ENCODE measurements around the gene PPP1R3G.
"Not testable (repeated sequence)": the region's sequence is repeated elsewhere in the genome, so short reads cannot be mapped to it uniquely, and the experiment has no call there.

The PPP1R3G gene

DNA sequence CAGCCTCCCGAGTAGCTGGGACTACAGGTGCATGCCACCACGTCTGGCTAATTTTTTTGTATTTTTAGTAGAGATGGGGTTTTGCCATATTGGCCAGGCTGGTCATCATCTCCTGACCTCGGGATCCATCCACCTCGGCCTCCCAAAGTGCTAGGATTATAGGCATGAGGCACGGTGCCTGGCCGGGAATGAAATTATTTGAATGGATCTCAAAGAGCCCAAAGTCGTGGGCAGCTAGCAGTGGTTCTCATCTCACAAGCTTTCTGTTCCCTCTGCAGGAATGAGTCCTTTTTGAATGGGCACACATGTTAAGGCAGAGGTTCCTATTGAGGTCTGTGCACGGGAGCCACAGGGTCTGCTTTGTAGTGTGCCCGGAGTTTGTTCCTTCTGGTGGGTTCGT lies 34.9 kb downstream of the PPP1R3G start:
- no peak for DNase-seq (ENCODE audit: low read depth)

DNA sequence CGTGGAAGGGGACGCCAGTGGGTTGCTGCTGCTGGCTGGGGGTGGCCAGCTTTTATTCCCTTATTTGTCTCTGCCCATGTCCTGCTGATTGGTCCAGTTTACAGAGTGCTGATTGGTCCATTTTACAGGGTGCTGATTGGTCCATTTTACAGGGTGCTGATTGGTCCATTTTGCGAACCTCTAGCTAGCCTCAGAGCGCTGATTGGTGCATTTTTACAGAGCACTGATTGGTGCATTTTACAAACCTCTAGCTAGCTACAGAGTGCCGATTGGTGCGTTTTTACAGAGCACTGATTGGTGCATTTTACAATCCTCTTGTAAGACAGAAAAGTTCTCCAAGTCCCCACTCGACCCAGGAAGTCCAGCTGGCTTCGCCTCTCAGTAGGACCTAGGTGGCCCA lies 35.4 kb downstream of the PPP1R3G start:
- not testable (repeated sequence) for DNase-seq (ENCODE audit: low read depth)

DNA sequence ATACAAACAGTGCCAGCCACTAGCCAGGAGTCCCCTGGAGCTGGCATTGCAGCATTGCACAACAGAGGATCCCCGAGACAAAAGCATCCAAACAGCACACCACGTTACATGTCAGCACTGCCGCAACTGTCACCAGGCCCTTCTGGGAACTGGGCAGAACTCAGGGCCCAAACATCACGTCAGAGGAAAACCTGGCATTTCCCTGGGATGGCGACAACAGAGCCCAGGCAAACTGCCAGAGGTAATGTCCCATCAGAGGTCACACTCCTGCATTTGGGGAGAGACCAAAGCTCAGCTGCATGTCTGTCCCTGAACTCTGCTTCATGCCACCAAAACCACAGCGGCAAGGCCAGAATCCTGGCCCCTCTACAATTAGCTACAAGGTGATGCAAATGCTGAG lies 36.3 kb downstream of the PPP1R3G start:
- DNase-seq (ENCODE audit: low read depth): no peak

DNA sequence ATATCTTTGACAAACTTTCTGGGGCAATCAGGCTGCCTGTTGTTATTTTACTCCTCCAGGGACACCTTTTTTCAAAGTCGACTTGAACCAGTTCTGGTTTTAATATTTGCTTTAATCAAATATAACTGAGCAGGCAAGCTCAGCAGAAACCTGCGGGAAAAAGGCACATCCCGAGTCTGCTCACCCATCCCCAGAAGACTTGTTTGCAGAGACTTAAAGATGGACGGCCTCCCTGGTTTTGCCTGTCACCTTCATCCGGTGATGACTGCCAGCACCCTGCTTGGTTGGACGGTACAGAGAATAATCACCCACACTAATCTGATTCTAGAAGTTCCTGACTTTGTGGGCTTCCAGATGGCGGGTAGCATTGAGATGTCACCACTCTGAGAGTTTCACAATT lies 36.8 kb downstream of the PPP1R3G start:
- DNase-seq (ENCODE audit: low read depth): no peak

DNA sequence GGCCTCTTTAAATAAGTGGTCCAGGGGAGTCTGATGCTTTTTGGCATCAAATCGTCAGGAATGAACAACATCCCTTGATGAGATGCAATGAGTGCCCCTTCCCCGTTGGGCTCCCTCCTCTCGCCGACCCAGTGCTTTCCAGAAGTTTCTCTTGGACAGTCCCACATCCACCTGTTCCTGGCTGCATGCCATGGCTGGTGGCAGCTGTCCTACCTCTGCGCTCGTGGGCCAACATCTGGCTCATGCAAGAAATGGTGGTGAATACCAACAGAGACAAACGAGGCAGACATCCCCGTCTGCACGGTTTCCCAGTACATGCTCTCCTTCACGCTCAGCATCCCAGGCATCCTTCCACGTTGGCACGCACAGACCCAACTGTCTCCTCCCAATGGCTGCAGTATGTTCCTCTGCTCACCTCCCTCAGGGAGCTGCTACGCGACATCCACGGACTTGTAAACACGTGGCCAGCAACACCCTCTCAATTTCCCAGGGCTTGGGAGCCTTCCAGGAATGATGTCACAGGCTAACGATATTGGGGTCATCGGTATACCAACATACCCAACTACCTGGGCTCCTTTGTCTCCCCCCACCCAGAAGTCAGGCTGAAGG lies 37.5 kb downstream of the PPP1R3G start:
- DNase-seq (ENCODE audit: low read depth): no peak

DNA sequence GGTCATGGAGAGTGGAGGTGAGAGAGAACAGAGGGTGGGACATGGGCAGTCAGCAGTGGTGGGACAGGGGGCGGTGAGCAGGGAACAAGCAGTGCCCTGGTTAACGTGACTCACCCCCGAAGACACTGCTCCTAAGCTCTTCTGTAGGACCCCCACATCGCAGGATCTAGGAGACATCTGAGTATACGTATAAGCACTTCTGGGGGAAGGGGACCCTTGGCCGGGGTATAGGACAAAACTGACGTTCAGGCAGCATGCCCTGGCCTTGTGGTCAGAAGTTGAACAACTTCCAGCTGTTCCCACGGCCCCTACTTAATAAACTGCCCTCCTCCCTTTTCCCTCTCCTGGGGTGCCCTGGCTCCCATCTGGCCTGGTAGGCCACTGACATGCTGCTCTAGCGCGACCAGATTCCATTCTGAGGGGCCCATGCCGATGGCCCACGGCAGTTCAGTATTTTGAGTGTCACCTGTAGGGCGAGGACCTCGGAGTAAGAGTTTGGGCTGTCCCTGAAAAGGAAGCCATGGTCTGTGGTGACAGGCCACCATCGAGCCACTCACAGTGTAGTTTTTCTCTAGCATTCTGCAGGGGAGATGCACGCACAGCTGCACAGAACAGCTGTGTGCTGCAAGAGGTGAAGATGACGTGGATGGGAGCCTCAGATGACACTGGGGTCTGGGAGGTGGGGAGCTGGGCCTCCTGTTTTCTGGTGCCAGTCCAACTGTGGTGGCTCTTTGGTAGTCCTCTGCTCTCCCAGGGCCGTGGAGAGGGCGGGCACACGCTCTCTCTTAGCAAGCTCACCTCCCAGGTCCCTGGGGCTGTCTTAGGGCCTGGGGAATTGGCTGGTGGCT lies 38.4 kb downstream of the PPP1R3G start:
- DNase-seq (ENCODE audit: low read depth): no peak

DNA sequence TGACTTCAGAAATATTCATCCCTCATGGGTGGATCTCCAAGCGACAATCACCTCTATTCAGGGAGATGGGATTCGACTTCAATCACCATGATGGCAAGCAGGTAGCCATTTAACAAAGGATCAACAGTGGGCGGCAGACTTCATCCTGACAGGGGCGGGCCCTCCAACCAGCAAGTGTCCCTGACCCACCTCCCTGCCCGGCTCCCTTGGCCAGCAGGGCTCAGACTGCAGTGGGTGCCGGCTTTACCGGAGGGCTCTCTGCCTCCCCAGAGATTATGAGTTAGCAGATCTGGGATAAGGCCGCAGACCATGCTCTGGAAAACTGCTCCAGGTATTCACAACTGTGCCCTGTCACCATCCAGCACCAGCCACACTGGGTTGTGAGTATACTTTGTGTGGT lies 39.4 kb downstream of the PPP1R3G start:
- DNase-seq (ENCODE audit: low read depth): no peak

DNA sequence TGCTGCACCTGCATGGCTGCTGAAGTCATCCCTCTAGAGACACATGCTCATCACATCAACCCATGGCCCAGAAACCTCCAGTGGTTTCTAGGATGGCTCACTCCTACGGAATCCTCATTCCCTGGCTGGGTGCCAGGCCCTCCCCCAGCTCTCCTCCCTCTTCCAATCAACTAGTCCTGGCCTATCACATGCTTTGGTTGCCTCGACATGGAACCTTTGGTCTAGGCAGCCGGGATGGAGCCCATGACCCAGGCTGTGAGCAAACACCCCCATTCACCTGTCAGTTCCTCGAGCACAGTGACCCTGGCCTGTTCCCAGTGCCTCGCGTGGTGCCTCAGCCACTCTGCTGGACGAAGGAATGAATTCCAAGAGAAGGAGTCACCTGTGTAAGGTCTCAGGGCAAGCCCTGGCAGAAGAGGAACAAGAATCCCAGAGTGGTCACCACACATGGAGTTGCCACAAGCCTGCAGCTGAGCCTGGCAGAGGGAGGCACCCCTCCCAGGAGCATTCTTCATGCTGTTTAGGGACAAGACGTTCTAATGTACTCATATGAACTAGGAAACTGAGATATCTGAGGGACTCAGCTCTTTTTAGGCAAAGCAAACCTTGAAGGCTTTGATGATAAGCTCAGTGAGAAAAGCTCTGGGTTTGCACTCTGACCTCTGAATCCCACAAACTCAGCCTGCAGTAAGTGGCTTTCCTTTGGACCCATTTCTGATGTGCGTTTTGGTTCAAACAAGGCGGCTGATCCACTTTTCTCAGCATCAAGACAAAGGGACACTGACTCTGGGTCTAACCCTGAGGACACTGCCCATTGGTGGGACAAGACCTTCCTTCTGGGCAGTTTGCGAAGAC lies 40.2 kb downstream of the PPP1R3G start:
- no peak for DNase-seq (ENCODE audit: low read depth)

DNA sequence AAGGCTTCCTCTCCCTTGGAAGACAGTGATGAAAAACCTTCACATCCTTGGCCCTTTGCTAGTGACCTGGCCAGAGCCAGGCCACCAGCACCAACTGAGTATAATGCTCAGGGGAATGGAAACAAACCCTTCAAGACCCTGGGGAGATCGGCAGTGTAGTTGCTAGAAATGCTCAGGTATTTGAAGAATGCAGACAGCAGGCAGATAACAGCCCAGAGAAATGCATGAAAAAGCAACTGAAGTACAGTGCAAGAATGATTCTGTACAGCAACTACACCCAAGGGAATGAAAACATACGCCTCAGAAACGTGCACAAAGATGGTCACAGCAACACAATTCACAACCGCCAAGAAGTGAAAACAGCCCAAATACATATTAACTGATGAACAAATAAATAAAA lies 41.1 kb downstream of the PPP1R3G start:
- DNase-seq (ENCODE audit: low read depth): no peak

DNA sequence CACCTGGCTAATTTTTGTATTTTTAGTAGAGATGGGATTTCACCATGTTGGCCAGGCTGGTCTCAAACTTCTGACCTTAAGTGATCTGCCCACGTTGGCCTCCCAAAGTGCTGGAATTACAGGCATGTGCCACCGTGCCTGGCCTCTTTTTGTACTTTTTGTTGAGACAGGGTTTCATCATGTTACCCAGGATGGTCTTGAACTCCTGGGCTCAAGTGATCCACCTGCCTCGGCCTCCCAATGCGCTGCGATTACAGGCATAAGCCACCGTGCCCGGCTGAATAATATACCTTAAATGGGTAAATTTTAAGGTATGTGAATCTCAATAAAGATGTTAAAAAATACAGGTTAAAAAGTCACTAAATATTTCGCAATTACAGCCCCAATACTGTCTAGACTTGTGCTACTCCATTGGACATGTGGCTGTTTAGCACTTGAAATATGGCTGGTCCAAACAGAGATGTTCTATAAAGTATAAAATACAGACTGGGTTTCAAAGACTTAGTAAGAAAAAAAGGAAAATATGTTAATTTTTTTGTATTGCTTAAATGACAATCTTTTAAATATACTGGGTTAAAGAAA lies 42.1 kb downstream of the PPP1R3G start:
- DNase-seq (ENCODE audit: low read depth): no peak

DNA sequence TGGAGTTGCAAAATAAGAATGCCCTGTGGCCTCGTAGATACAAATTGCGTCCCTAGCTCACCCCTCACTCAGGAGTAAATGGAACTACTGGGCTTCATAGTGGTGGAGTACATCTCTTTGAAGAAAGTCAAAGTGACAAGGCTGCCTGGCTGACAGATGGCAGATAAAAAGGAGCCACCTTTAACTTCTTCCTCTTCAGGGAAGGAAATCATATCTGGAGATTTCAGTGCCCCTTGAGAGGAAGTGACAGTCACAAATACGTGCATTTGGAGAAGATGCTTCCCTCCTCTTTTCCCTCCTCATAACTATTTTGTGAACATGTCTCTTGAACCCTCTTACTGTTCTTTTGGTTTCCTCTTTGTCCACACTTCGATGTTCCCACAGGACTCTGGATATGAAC lies 43.2 kb downstream of the PPP1R3G start:
- no peak for DNase-seq (ENCODE audit: low read depth)

DNA sequence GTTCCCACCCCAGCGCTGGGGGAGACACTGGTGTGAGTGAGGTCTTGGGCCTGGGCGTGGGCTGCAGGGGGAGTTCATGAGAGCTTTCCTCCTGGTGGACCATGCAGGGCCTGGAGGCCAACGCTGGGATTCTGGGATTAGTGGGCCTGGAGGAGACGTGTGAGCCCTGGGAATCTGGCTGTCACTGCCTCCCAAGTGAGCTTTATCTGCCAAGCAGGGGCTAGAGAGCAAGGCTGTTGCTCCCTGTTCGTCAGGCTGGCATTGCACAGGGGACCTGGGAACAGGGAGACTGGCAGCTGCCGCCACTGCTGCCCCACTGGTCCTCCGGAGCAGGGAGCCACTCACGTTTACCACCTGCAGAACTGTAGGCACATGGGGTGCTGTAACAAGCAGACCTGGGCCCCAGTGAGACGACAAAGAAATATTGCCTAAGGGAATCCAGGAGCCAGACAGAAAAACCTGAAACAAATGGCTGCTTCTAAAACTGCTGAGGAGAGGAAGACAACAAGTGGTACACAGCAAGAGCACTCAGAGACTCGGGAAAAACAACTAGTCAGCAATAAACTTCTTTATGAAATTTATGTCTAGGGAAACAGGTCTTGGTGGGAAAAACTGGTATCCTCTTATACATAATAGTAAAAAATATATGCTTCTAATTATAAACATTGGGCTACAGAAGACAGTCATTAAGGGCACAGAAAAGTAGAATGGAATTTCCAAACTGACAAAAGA lies 45.2 kb downstream of the PPP1R3G start:
- no peak for DNase-seq (ENCODE audit: low read depth)

DNA sequence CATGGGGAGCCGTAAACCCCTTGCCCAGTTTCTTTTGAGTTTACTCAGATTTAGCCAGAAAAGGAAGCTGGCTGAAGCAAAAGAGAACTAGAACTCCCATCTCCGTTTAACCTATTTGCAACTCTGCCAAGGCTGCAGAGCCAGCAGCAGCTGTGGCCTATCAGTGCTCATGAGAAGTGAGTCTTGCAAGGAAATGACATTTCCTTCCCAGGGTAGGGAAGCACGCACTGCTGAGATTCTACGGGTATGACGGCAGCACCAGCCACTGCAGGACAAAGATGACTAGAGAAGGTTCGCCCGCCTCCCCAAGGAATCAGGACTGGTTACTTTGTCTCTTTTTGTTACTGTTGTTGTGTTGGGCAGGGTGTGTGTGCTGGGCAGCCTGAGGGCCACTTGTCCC lies 47.6 kb downstream of the PPP1R3G start:
- DNase-seq (ENCODE audit: low read depth): no peak

DNA sequence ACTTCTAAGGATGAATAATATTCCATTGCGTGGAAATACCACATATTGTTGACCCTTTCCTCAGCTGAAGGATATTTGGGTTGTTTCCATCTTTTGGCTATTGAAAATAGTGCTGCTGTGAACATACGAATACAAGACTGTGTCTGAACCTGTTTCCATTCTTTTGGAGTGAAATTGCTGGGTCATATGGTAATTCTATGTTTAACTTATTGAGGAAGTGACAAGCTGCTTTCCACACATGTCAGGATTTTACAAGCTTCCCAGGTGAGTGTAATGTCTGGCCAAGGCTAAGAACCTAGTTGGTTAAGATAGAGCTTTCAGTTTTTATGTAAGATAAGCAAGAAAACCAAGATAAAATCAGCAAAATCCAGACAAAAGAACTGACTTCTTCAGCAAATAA lies 48.8 kb downstream of the PPP1R3G start:
- DNase-seq (ENCODE audit: low read depth): no peak

DNA sequence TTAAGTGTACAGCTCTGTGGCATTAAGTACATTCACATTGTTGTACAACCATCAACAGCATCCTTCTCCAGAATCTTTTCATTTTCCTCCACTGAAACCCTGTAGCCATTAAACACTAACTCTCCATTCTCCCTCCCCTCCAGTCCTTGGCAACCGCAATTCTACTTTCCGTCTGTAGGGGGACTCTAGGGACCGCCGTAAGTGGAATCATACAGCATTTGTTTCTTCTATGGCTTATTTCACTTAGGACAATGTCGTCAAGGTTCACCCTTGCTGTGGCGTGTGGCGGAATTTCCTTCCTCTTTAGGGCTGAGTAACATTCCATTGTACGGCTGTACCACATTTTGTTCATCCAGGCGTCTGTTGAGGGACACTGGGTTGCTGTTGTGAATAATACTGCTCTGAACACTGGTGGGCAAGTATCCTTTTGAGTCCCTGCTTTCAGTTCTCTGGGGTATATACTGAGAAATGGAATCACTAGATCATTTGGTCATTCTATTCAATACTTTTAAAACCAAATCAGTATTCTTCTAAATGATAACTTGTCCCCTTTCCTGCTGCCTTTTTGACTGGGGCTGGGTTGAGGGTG lies 50.7 kb downstream of the PPP1R3G start:
- peak; percentile 20 for DNase-seq (ENCODE audit: low read depth)

DNA sequence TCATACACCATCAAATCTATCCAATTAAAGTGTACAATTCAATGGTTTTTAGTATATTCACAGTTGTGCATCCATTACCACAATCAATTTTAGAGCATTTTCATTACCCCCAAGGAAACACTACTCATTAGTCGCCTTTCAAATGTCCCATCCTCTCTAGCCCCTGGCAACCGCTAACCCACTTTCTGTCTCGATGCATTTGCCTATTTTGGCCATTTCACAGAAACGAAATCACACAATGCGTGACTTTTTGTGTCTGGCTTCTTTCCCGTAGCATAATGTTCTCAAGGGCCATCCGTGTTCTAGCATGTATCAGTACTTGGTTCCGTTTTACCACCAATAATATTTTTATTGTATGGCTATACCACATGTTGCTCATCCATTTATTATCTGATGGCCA lies 51.7 kb downstream of the PPP1R3G start:
- DNase-seq (ENCODE audit: low read depth): no peak
